ENCODE results near the gene PLPPR2.

Gene PLPPR2

DNA sequence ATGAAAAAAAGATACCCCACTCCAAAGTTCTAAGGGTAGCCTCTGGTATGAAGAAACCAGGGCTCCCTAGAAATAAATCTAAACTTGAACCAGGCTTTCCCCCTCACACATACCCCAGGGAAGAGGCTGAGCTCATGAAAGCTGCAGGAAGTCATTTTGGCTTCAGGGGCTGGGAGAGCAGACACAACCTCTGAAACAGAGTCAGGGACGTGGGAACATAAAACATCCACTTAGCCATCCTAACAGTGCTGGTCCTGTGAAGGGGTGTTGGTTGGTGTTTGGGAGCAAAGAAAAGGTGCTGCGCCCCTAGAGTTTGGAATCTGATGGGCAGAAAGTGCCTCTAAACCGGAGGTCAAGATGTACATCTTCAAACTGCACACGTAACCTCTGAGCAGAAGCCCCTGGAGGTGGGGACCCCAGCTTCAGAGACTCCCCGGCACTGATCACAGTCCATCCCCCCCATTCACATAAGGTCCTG, 31.6 kb upstream of the PLPPR2 start:
- TF ChIP-seq, protein P1, sequence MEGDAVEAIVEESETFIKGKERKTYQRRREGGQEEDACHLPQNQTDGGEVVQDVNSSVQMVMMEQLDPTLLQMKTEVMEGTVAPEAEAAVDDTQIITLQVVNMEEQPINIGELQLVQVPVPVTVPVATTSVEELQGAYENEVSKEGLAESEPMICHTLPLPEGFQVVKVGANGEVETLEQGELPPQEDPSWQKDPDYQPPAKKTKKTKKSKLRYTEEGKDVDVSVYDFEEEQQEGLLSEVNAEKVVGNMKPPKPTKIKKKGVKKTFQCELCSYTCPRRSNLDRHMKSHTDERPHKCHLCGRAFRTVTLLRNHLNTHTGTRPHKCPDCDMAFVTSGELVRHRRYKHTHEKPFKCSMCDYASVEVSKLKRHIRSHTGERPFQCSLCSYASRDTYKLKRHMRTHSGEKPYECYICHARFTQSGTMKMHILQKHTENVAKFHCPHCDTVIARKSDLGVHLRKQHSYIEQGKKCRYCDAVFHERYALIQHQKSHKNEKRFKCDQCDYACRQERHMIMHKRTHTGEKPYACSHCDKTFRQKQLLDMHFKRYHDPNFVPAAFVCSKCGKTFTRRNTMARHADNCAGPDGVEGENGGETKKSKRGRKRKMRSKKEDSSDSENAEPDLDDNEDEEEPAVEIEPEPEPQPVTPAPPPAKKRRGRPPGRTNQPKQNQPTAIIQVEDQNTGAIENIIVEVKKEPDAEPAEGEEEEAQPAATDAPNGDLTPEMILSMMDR (IDR thresholded peaks at IDR 0.05; ENCODE audit: low read depth, low read length, missing control alignments), result peak; percentile 5
- no peak overlapping the region for H3K4me3 ChIP-seq (ENCODE audit: low read depth, low read length)

DNA sequence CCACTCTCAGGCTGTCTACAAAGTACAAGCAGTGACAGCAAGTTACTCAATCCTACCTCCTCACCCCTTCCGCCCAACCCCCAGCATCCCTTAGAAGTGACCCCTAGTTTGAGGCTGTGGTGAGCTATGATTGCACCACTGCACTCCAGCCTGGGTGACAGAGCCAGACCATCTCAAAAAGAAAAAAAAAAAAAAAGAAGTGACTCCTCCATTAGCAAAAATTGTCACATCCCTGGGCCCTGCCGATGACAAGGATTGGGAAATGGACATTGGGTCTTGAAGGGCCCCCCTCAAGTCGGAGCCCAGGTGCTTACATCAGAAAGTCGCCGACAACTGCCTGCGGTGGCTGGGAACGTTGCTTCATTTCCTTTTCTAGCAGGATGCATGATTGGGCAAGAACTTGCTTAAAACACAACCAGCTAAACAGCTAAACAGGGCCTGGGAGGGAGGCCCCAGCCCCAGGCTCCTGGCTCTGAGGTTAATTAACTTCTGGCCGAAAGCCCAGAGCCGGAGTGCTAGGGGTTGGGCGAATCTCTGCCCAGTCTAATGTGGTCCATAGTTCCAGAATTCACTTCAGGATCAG, 31.1 kb upstream of the PLPPR2 start:
- Histone ChIP-seq H3K36me3 (replicated peaks) (no peaks in the 10 kb centered on the region), H3K4me3 (ENCODE audit: low read depth, low read length) (peak overlapping the region; percentile 9), H3K27me3 (replicated peaks) (no peaks in the 10 kb centered on the region), H3K27ac (no peak overlapping the region)
- DNase-seq, result peak; percentile 65
- in situ Hi-C loops (cut with HindIII; ENCODE audit: low pct_ligation_motif_present, low sequenced_read_pairs), result no loop called here
- TF ChIP-seq, protein P1 (IDR thresholded peaks at IDR 0.05; ENCODE audit: low read depth, low read length, missing control alignments), result no peak

More for the DNA sequence above, 31.6 kb upstream of the PLPPR2 start:
- no peak for DNase-seq
- no peaks in the 10 kb centered on the region for H3K27me3 ChIP-seq (replicated peaks)
- no peaks in the 10 kb centered on the region for H3K36me3 ChIP-seq (replicated peaks)
- no peak overlapping the region for H3K27ac ChIP-seq
- in situ Hi-C loops (cut with HindIII; ENCODE audit: low pct_ligation_motif_present, low sequenced_read_pairs), result no loop called here

DNA sequence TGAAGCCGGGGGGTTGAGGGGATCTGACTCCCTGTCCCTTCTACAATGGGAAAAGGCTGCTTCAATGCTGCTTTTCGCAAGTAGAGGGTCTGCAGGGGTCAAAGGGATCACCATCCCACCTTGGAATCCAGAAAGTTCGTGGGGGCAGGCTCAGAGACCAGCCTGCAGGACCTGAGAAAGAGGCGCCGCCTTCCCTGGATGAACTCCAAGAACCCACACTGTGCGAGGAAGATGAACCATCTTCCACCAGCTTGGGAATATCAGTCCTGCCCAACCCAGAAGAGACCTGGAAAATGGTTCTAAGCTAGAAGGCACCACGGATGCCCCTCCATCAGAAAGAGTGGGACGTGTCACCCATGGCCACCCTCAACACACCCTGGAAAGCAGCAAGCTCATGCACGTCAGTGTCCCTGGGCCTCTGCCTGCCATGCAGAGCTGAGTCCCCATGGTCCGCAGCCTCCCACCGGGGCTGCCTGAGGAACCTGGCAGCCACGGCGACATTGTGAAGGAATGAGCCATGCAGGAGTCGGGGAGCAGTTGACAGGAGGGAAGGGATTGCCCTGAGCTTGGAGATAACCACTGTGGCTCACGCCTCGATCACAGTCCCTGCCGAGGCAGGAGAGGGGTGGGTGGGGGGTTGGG, 30.4 kb upstream of the PLPPR2 start:
- DNase-seq, result no peak
- Histone ChIP-seq H3K27me3 (replicated peaks) (no peaks in the 10 kb centered on the region), H3K27ac (no peak overlapping the region), H3K4me3 (ENCODE audit: low read depth, low read length) (no peak overlapping the region), H3K36me3 (replicated peaks) (no peaks in the 10 kb centered on the region)
- in situ Hi-C loops (cut with HindIII; ENCODE audit: low pct_ligation_motif_present, low sequenced_read_pairs), result no loop called here
- TF ChIP-seq, protein P1 (IDR thresholded peaks at IDR 0.05; ENCODE audit: low read depth, low read length, missing control alignments), result no peak

DNA sequence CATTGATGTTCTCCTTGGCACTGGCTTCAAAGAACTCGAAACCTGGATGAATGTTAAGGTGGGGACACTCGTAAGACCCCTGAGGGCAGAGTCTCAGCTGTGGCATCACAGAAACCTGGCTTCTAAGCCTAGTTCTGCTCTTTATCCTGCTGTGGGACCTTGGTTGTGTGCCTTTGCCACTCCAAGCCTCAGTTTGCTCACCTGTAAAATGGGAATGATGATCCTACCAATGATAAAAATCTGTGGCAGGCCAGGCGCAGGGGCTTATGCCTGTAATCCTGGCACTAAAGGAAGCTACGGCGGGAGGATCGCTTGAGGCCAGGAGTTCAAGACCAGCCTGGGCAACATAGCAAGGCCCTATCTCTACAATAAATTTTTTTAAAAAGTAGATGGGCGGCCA, 29.7 kb upstream of the PLPPR2 start:
- in situ Hi-C loops (cut with HindIII; ENCODE audit: low pct_ligation_motif_present, low sequenced_read_pairs), result no loop called here
- no peak for DNase-seq
- Histone ChIP-seq H3K4me3 (ENCODE audit: low read depth, low read length) (no peak overlapping the region), H3K36me3 (replicated peaks) (no peaks in the 10 kb centered on the region), H3K27ac (no peak overlapping the region), H3K27me3 (replicated peaks) (no peaks in the 10 kb centered on the region)
- TF ChIP-seq, protein P1 (IDR thresholded peaks at IDR 0.05; ENCODE audit: low read depth, low read length, missing control alignments), result no peak

DNA sequence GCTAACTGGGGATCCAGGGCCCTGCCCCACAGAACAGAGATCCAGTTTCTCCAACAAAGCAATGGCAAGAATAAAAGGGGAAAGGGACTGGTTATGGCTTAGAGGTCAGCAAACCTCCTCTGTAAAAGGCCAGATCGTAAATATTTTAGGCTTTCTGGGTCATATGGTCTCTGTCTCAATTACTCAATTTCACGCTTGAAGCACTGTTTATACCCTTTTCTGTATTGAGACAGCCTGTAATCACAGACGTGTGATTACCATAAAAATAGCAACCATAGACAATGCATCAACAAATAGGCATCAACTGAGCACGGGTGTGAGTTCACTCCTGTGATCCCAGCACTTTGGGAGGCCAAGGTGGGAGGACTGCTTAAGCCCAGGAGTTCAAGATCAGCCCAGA, 25.1 kb upstream of the PLPPR2 start:
- in situ Hi-C loops (cut with HindIII; ENCODE audit: low pct_ligation_motif_present, low sequenced_read_pairs), result no loop called here
- H3K4me3 ChIP-seq (ENCODE audit: low read depth, low read length), result no peak overlapping the region
- no peak overlapping the region for H3K27ac ChIP-seq
- H3K36me3 ChIP-seq (replicated peaks), result no peaks in the 10 kb centered on the region
- no peaks in the 10 kb centered on the region for H3K27me3 ChIP-seq (replicated peaks)
- no peak for DNase-seq
- TF ChIP-seq, protein P1 (IDR thresholded peaks at IDR 0.05; ENCODE audit: low read depth, low read length, missing control alignments), result no peak

Measured in brain microvascular endothelial cell (primary cell).